DND-41 (cell line): Measurements from ENCODE around the gene BCL11B.

ENCODE experiments used
- CTCF ChIP-seq: IDR thresholded peaks from 2 replicates; pipeline ENCODE4 v1.5.1; 2012; ENCODE audit warnings: borderline replicate concordance, low read length, moderate library complexity, mild to moderate bottlenecking; ENCODE audit not compliant: poor library complexity, severe bottlenecking; ENCODE audit errors: extremely low read depth
- EZH2 ChIP-seq: IDR thresholded peaks from 3 replicates; pipeline ENCODE4 v1.6.1; 2012; ENCODE audit warnings: borderline replicate concordance, low read depth, mild to moderate bottlenecking, moderate library complexity, low read length, inconsistent platforms; ENCODE audit not compliant: severe bottlenecking

GRCh38 chr14:99195602-99196309 is 76.2 kb downstream of the BCL11B start:
- TF ChIP-seq CTCF (no peak), EZH2 (no peak)
